22Rv1 (cell line): Measurements from ENCODE around the gene NKD1.

ENCODE experiments used
- ZFX ChIP-seq: fragments of 450-650 bp; IDR thresholded peaks from 2 replicates; pipeline ENCODE4 v1.6.1; 2017; ENCODE audit warnings: antibody characterized with exemption, borderline replicate concordance
- TF ChIP-seq, protein P1 (sequence below): fragments of 450-650 bp; IDR thresholded peaks from 2 replicates; pipeline ENCODE4 v1.5.1; 2017; ENCODE audit warnings: mild to moderate bottlenecking

DNA sequence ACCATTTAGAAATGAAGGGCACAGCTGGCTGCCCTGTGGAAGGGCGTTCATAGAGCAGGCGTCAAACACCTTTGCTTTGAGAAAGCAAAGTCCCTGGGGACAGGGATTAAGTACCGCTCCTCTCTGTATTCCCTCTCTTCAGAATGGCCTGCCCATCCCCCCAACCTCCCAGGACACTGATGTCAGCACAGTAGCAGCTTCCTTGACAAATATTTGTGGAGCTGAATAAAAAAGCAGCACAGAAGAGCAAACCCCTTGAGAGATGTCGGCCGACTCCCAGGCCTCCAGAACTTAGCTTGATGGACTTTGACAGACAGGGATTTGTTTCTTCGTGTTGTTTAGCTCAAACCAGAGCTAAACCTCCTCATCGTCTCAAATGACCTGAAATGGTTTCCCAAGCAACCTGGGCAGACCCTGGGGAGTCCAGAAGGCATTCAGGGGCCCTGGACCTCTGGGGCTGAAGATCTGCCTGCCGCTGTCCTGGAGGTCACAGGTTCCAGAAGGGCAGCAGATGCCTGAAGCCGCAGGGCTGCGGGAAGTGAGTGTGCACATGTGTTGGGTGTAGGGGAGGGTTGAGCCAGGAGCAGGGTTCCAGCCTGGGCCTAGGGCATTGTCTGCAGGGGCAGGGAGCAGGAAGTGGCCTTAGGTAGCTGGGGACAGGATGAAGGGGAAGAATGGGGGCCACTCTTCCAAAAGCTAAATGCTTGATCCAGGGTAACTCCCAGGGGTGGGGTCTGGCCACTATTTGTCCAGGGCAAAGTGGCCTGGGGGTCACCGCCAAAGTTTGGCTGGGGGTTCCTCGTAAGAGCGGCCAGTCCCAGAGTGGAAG, 42.3 kb upstream of the NKD1 start:
- TF ChIP-seq, protein P1, sequence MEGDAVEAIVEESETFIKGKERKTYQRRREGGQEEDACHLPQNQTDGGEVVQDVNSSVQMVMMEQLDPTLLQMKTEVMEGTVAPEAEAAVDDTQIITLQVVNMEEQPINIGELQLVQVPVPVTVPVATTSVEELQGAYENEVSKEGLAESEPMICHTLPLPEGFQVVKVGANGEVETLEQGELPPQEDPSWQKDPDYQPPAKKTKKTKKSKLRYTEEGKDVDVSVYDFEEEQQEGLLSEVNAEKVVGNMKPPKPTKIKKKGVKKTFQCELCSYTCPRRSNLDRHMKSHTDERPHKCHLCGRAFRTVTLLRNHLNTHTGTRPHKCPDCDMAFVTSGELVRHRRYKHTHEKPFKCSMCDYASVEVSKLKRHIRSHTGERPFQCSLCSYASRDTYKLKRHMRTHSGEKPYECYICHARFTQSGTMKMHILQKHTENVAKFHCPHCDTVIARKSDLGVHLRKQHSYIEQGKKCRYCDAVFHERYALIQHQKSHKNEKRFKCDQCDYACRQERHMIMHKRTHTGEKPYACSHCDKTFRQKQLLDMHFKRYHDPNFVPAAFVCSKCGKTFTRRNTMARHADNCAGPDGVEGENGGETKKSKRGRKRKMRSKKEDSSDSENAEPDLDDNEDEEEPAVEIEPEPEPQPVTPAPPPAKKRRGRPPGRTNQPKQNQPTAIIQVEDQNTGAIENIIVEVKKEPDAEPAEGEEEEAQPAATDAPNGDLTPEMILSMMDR = no peak
- no peak for TF ChIP-seq ZFX
